ENCODE data around the gene SPESP1.

The SPESP1 gene

DNA sequence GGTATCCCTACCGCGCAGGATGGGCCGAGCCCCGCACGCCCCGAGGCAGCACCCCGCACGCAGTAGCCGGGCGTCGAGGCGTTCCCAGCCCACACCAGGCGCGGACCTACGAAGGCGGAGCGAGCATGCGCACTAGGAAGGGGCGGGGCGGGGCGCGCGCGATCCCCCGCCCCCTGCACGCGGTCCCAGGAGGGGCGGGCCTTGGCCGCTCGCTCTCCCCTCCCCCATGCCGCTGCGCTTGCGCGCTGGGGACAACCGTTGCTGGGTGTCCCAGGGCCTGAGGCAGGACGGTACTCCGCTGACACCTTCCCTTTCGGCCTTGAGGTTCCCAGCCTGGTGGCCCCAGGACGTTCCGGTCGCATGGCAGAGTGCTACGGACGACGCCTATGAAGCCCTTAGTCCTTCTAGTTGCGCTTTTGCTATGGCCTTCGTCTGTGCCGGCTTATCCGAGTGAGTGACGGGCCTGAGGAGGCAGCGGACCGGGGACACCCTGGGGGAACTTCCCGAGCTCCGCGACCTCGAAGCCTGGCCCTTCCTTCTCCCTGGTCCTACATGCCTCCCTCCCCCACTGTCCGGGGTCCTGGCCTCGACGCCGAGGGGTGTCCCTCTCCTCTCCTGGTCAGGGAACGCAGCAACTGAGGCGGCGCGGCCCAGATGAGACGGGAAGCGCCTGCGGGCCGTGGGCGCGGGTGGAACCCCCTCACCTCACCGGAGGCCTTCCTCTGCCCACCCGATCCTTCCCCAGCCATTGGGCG lies at the start of gene SPESP1:
Gene SPESP1 (plus strand): TSS at position 258 of the 755 bp plus-strand sequence. CDS start 129 bp downstream, at position 387.
- in situ Hi-C loops (cut with MboI; ENCODE audit: low sequenced_read_pairs), result no loop called here

- in situ Hi-C loops (cut with MboI; ENCODE audit: low sequenced_read_pairs), result no loop called here
Measured at GRCh38 chr15:68885070-68885469, 45.3 kb upstream of the SPESP1 start.

GRCh38 chr15:68887120-68887519 lies 43.2 kb upstream of the SPESP1 start:
- in situ Hi-C loops (cut with MboI; ENCODE audit: low sequenced_read_pairs), result no loop called here

DNA sequence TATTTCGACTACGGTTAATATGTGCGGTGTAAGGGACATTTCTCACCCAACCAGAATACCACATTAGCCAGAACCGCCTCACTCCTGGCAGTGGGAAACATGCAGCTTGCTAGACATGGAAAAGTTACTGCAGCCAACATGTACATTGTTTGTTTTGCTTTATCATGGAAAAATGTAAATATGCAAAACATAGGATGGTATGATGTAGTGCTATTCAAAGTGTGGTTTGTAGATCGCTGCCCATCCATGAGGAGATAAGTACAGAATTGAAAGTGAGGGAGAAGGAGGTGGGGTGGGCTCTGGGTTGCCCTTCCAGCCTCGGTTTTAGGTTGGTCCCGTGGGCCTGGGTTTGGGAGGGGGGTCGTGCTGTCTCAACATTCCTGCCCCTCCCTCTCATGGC lies 42.5 kb upstream of the SPESP1 start:
- in situ Hi-C loops (cut with MboI; ENCODE audit: low sequenced_read_pairs), result no loop called here

DNA sequence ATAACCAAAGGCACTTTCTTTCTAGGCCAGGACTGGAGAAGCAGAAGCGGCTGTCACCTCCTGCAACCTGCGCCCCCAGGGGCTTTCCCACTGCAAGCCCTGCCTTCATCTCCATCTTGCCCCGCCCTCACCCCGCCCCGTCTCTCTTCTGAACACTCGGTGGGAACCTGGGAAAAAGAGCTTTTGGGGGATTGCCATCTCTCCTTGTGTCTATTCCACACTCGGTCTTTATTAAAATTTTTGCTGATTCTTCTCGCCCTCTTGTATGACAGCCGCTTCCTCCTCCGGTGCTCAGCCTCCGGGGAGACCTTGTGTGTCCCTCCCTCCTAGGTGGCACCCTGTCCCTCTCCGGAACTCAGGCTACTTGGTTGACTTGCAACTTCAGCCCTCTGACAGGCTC lies 41.9 kb upstream of the SPESP1 start:
- in situ Hi-C loops (cut with MboI; ENCODE audit: low sequenced_read_pairs), result no loop called here

GRCh38 chr15:68894208-68894607 lies 36.1 kb upstream of the SPESP1 start:
- in situ Hi-C loops (cut with MboI; ENCODE audit: low sequenced_read_pairs), result no loop called here

DNA sequence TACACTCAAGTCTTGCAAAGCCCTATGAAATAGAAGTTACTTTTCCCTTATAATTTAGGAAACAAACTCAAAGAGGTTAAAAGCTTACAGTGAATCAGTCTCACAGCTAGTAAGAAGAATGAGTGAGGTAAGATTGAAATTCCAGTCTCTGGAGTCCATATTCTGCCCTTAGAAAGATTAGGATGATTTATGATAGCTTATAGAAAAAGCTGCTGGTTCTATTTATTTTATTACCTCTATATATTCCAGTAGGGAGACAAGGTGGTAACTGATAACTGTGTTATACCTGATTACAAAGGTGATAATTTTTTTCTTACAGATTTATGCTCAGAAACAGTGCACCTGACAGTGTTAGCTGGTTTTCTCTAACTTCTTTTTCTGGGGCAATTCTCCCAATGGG lies 34.1 kb upstream of the SPESP1 start:
- in situ Hi-C loops (cut with MboI; ENCODE audit: low sequenced_read_pairs), result no loop called here

GRCh38 chr15:68897016-68897415 lies 33.3 kb upstream of the SPESP1 start:
- in situ Hi-C loops (cut with MboI; ENCODE audit: low sequenced_read_pairs), result no loop called here

DNA sequence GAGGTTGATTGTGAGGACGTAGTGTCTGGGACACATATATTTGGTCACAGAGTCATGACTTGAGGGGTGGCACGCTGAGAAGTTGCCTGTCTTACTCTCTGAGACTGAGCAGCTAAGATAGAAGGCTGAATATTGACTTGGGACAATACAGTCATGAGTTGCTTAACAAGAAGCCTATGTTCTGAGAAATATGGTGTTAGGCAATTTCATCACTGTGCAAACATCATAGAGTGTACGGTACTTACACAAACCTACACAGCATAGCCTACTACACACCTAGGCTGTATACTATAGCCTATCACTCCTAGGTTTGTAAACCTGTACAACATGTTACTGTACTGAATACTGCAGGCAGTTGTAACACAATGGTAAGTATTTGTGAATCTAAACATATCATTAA lies 30.3 kb upstream of the SPESP1 start:
- in situ Hi-C loops (cut with MboI; ENCODE audit: low sequenced_read_pairs), result no loop called here

GRCh38 chr15:68907396-68907923 lies 22.9 kb upstream of the SPESP1 start:
- in situ Hi-C loops (cut with MboI; ENCODE audit: low sequenced_read_pairs), result no loop called here

DNA sequence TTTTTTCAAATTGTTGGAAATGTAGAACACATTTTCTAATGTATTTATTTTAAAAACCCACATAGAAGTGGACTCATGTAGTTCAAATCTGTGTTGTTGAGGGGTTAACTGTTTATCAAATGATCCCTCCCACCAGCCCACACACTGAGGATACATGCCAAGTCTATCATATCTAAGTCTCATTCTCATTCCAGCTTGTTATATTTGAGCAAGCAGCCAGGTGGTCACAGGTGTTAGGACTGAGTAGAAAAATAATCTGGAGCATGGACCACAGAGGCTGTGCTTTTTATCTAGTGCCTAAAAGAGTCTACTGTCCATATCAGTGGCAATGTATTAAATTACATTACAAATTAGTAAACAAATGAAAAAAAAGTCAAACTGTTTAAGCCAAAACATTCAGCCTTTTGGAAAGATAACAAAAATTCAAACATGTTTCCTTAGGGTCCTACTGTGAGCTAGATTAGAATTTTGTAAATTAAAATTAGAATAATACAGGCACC lies 20.7 kb upstream of the SPESP1 start:
- in situ Hi-C loops (cut with MboI; ENCODE audit: low sequenced_read_pairs), result no loop called here

DNA sequence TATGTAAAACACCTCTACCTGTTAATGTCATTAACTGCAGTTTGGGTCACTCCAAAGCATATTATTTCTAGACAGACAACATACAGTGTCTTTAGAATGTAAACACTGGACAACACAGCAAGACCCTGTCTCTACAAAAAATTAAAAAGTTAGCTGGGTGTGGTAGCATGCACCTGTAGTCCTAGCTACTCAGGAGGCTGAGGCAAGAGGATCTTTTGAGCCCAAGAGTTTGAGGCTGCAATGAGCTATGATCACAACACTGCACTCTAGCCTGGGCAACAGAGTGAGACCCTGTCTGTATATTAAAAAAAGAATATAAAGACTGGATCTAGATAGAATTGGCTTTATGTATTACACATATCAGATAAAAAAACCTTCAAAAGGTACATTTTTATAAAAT lies 20.0 kb upstream of the SPESP1 start:
- in situ Hi-C loops (cut with MboI; ENCODE audit: low sequenced_read_pairs), result no loop called here

- in situ Hi-C loops (cut with MboI; ENCODE audit: low sequenced_read_pairs), result no loop called here
Measured at GRCh38 chr15:68910816-68911215, 19.5 kb upstream of the SPESP1 start.

DNA sequence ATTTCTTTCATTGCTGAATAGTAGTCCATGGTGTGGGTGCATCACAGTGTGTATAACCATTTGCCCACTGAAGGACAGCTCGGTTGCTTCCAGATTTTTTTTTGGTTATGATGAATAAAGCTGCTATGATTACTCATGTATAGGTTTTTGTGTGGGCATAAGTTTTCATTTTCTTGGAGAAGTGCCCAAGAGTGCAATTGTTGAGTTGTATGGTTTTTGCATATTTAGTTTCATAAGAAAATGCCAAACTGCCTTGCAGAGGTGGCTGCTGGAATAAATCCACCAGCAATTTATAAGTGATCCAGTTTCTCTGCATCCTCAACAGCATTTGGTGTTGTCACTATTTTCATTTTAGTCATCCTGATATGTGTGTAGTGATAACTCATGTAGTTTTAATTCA lies 8.4 kb upstream of the SPESP1 start:
- in situ Hi-C loops (cut with MboI; ENCODE audit: low sequenced_read_pairs), result no loop called here

- in situ Hi-C loops (cut with MboI; ENCODE audit: low sequenced_read_pairs), result no loop called here
Measured at GRCh38 chr15:68924866-68925560, 5.3 kb upstream of the SPESP1 start.

DNA sequence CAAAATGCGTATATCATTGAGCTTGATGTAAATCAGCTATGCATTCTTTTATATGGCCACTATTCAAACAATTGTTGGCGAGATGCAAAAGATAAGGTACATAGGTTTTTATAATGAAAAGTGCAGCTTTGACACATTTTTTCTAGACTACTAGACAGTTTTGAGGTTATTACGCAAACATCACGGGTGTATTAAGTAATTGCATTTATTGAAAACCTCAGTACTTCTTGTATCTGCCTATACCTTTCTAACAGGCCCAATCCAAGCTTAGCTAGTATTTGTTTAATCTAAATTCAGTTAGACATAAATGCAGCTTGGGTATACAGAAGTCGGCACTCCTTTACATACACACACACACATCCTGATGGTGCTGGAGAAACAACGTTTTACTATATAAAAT lies 2.7 kb downstream of the SPESP1 start:
- in situ Hi-C loops (cut with MboI; ENCODE audit: low sequenced_read_pairs), result no loop called here

GRCh38 chr15:68934341-68934740 lies 4.0 kb downstream of the SPESP1 start:
- in situ Hi-C loops (cut with MboI; ENCODE audit: low sequenced_read_pairs), result no loop called here

GRCh38 chr15:68935400-68935937 lies 5.1 kb downstream of the SPESP1 start:
- in situ Hi-C loops (cut with MboI; ENCODE audit: low sequenced_read_pairs), result no loop called here

- in situ Hi-C loops (cut with MboI; ENCODE audit: low sequenced_read_pairs), result no loop called here
Measured at GRCh38 chr15:68939501-68939900, 9.2 kb downstream of the SPESP1 start.

DNA sequence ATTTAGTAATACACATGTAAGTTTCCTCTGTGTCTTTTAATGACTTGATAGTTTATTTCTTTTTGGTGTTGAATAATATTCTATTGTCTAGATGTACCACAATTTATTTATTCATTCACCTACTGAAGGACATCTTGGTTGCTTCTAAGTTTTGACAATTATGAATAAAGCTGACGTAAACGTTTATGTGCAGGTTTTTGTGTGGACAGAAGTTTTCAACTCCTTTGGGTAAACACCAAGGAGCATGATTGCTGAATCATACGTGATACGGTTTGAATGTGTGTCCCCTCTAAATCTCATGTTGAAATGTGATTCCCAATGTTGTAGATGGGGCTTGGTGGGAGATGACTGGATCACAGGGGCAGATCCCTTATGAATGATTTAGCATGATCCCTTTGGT lies 21.5 kb downstream of the SPESP1 start:
- in situ Hi-C loops (cut with MboI; ENCODE audit: low sequenced_read_pairs), result no loop called here

DNA sequence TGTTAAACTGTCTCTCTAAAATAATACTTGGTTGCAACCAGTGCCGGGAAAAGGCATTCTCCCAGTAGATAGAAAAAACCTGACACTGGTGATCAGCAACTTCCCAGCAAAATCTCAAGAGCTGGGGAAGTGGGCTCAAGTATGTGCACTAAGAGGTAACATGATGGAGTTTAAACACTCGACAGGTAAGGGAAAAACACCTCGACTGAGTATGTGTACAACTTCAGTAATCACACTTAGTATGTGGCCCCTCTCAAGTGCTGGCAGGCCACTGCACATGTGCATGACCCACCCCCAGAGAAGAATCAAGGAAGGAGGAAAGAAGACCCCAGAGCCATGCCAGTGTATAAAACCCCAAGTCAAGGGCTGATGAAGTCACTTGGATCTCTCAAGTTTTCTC lies 27.4 kb downstream of the SPESP1 start:
- in situ Hi-C loops (cut with MboI; ENCODE audit: low sequenced_read_pairs), result no loop called here

- in situ Hi-C loops (cut with MboI; ENCODE audit: low sequenced_read_pairs), result no loop called here
Measured at GRCh38 chr15:68958597-68958996, 28.3 kb downstream of the SPESP1 start.

Data from HL-60/S4 treated with retinoic acid at 250 ng/mL for 4 days and 3 days (cell line).